Stimulated activated CD4-positive, alpha-beta T cell treated with anti-CD3 and anti-CD28 coated beads, Interleukin-1b, Interleukin-23, amount 100 ng/mL, for 4 hours (primary cell): Measurements from ENCODE around the gene MSH2.
"Not testable (repeated sequence)": the region's sequence is repeated elsewhere in the genome, so short reads cannot be mapped to it uniquely, and the experiment has no call there.

Experiments
- DNase-seq, 2 donors: peaks; one replicate each; pipeline ENCODE4 v3.0.0-alpha.2; 2020; ENCODE audit warnings: low read depth in 2 of 2

Gene MSH2

GRCh38 chr2:47484396-47484795, 81.4 kb downstream of the MSH2 start:
- no peak for DNase-seq

- no peak for DNase-seq
Measured at GRCh38 chr2:47485177-47485576, 82.2 kb downstream of the MSH2 start.

- DNase-seq, result no peak
Measured at GRCh38 chr2:47485751-47486300, 82.9 kb downstream of the MSH2 start.

- no peak for DNase-seq
Measured at GRCh38 chr2:47486841-47487497, 84.0 kb downstream of the MSH2 start.

- no peak for DNase-seq
Measured at GRCh38 chr2:47487498-47487875, 84.5 kb downstream of the MSH2 start.

GRCh38 chr2:47488870-47489584, 86.1 kb downstream of the MSH2 start:
- DNase-seq, result no peak

GRCh38 chr2:47490406-47490805, 87.5 kb downstream of the MSH2 start:
- no peak for DNase-seq

GRCh38 chr2:47493317-47494035, 90.5 kb downstream of the MSH2 start:
- no peak for DNase-seq

GRCh38 chr2:47494267-47495130, 91.5 kb downstream of the MSH2 start:
- no peak for DNase-seq

- no peak for DNase-seq
Measured at GRCh38 chr2:47497843-47498460, 95.0 kb downstream of the MSH2 start.

- DNase-seq, result no peak
Measured at GRCh38 chr2:47499093-47499492, 96.1 kb downstream of the MSH2 start.

GRCh38 chr2:47499621-47500309, 96.8 kb downstream of the MSH2 start:
- DNase-seq, result no peak

GRCh38 chr2:47501374-47502200, 98.6 kb downstream of the MSH2 start:
- DNase-seq, result no peak

- DNase-seq, result not testable (repeated sequence)
Measured at GRCh38 chr2:47502498-47502897, 99.5 kb downstream of the MSH2 start.

- DNase-seq, result no peak
Measured at GRCh38 chr2:47503481-47504070, 100.6 kb downstream of the MSH2 start.

GRCh38 chr2:47504174-47504810, 101.3 kb downstream of the MSH2 start:
- DNase-seq, result no peak

- DNase-seq, result no peak
Measured at GRCh38 chr2:47506024-47506423, 103.1 kb downstream of the MSH2 start.

GRCh38 chr2:47506436-47506835, 103.5 kb downstream of the MSH2 start:
- no peak for DNase-seq

GRCh38 chr2:47508080-47508479, 105.1 kb downstream of the MSH2 start:
- DNase-seq, result no peak
